ENCODE data around the gene CDH4. TPM values are rescaled to one million over a fixed set of nuclear protein-coding genes. Genes with fewer than 3 reads are reported as not detected.

The CDH4 gene
- polyA plus RNA-seq, 1 donor from 2014 or later, result not detected

DNA sequence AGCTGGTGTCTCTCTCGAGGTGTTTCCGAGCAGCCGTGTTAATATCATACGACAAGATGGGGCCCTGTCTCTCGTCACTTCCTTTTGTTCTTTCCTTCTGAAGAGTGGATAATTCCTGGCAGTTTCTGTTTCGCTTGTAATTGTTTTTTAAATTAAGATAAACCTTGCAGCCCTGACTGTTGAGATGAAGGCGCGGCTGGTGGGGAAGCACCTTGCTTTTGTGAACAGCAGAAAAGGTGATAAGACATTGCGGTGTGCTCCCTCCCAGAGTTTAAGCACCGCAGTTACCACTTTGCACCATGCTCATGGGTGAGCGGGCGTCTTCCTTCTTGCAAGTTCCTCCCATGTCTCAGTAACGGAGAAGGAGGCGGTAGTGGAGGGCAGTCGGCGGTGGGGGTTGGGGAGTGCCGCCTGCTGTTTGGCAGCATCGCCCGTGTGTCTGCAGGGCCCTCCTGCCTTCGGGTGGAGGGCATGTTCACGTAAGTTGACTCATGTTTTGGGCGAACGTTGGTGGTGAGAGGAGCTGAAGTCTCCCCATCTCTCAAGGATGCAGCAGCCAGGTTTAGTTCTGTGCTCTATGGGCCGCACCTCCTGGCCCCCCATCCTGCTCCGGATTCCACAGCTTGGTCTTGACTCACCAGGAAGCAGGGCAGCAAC, 467.8 kb downstream of the CDH4 start:
- H3K9me3 Mint-ChIP-seq, result no peaks in the 10 kb centered on the region
- no peaks in the 10 kb centered on the region for H3K4me1 Mint-ChIP-seq
- H3K4me3 Mint-ChIP-seq, result peak overlapping the region in 2 of 4 donors; percentile 30 to 68
- peak overlapping the region in 1 of 3 donors; percentile 39 for H3K27ac Mint-ChIP-seq
- H3K36me3 Mint-ChIP-seq, result no peaks in the 10 kb centered on the region
- peaks cover 5% of the 10 kb centered on the region for H3K27me3 Mint-ChIP-seq

DNA sequence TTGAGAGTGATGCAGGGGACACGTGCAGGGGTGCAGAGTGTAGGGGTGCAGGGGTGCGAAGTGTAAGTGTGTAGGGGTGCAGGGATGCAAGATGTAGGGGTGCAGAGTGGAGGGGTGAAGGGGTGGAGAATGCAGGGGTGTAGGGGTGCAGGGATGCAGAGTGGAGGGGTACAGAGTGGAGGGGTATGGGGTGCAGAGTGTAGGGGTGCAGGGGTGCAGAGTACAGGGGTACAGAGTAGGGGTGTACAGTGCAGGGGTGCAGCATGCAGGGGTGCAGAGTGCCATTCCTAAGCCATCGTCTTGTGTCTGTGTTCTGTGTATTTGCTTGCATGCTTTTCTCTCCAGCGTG, 468.3 kb downstream of the CDH4 start:
- Mint-ChIP-seq H3K9me3 (no peaks in the 10 kb centered on the region), H3K4me1 (no peaks in the 10 kb centered on the region), H3K4me3 (no peak overlapping the region), H3K27me3 (peaks cover 5% of the 10 kb centered on the region), H3K36me3 (no peaks in the 10 kb centered on the region), H3K27ac (no peak overlapping the region)

DNA sequence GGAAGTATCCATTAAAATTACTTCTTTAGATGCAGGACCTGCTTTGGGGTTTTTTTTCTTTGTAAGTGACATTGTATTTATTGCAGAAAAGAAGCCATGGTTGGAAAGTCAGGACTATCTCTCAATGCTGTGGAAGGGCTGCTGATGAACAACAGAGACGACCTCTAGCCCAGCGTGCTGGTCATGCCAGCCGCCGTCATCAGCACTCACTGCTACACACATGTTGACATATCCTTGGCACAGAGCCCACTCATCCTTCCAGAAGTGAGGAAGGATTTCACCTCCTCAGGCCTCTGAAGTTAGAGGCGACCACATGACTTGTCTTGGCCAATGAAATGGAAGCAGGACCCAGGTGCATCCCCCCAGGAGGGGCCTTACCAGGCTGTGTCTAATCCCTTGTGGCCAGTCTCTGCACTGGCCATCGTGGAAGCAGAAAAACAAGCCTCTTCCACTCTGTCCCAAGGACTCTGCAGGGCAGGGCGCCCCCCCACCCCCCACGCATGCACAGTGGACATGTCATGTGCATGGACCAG, 470.2 kb downstream of the CDH4 start:
- Mint-ChIP-seq H3K9me3 (no peaks in the 10 kb centered on the region), H3K4me3 (no peak overlapping the region), H3K36me3 (no peaks in the 10 kb centered on the region), H3K27ac (no peak overlapping the region), H3K27me3 (peaks cover 5% of the 10 kb centered on the region), H3K4me1 (no peaks in the 10 kb centered on the region)

- Mint-ChIP-seq H3K9me3 (no peaks in the 10 kb centered on the region), H3K4me3 (no peak overlapping the region), H3K27me3 (peaks cover 5% of the 10 kb centered on the region), H3K27ac (no peak overlapping the region), H3K36me3 (no peaks in the 10 kb centered on the region), H3K4me1 (no peaks in the 10 kb centered on the region)
Measured at GRCh38 chr20:61723529-61724257, 471.6 kb downstream of the CDH4 start.

DNA sequence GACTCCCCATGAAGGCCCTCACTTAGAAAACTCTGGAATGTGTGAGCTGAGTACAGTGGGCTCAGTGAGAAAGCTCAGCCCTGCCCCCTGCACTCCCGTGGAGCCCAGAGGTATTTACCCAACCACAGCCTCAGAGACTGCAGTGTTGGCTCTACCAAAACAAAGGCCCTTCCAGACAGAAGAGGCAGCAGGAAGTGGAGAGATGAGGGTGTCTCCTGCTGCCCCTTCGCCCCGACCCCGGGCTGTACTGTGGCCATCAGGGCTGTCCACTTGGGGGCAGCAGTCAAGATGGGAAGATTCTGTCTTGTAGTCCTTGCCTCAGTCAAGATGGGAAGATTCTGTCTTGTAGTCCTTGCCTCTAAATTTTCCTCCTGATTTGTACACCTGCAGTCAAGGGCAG, 472.3 kb downstream of the CDH4 start:
- Mint-ChIP-seq H3K36me3 (no peaks in the 10 kb centered on the region), H3K27me3 (peaks cover 5% of the 10 kb centered on the region), H3K9me3 (no peaks in the 10 kb centered on the region)

GRCh38 chr20:61725145-61725544, 473.1 kb downstream of the CDH4 start:
- Mint-ChIP-seq H3K27ac (peak overlapping the region in 1 of 3 donors; percentile 39), H3K9me3 (no peaks in the 10 kb centered on the region), H3K27me3 (no peaks in the 10 kb centered on the region), H3K36me3 (no peaks in the 10 kb centered on the region), H3K4me3 (no peak overlapping the region), H3K4me1 (no peaks in the 10 kb centered on the region)

More for the DNA sequence above, 472.3 kb downstream of the CDH4 start:
- Mint-ChIP-seq H3K4me3 (no peak overlapping the region), H3K4me1 (no peaks in the 10 kb centered on the region), H3K27ac (no peak overlapping the region)

GRCh38 chr20:61725966-61726365, 473.9 kb downstream of the CDH4 start:
- H3K27ac Mint-ChIP-seq, result no peak overlapping the region
- no peak overlapping the region for H3K4me3 Mint-ChIP-seq
- H3K9me3 Mint-ChIP-seq, result no peaks in the 10 kb centered on the region
- H3K27me3 Mint-ChIP-seq, result no peaks in the 10 kb centered on the region
- H3K36me3 Mint-ChIP-seq, result no peaks in the 10 kb centered on the region
- no peaks in the 10 kb centered on the region for H3K4me1 Mint-ChIP-seq

DNA sequence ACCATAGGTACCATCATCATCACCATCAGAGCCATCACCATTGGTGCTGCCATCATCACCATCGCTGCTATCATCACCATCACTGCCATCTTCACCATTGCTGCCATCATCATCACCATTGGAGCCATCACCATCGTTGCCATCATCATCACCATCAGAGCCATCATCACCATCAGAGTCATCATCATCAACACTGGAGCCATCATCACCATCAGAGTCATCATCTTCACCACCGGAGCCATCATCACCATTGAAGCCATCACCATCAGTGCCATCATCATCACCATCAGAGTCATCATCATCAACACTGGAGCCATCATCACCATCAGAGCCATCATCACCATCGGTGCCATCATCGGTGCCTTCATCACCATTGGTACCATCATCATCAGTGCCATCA, 474.9 kb downstream of the CDH4 start:
- H3K36me3 Mint-ChIP-seq, result peaks cover 1% of the 10 kb centered on the region
- no peaks in the 10 kb centered on the region for H3K27me3 Mint-ChIP-seq
- no peak overlapping the region for H3K27ac Mint-ChIP-seq
- H3K4me3 Mint-ChIP-seq, result no peak overlapping the region
- no peaks in the 10 kb centered on the region for H3K9me3 Mint-ChIP-seq
- H3K4me1 Mint-ChIP-seq, result peaks cover 0 to 2% (median 0%) of the 10 kb centered on the region in 3 donors

DNA sequence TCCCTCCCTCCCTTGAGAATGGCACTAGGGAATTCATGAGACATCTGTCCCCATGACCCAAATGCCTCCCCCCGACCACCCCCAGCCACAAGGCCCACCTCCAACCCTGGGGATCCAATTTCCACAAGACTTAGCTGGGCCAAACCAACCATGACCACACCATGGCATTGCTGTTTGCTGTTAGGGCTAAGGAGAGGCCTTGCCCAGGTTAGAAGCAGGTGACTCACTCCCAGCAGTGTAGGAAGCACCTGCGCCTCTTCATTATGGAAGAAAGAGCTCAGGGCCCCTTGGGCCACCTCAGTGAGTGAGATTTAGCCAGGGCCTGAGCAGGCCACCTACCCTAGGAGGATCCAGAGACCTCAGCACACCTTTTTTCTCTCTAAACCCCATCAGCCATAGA, 475.7 kb downstream of the CDH4 start:
- no peak overlapping the region for H3K27ac Mint-ChIP-seq
- no peaks in the 10 kb centered on the region for H3K9me3 Mint-ChIP-seq
- H3K4me3 Mint-ChIP-seq, result no peak overlapping the region
- H3K27me3 Mint-ChIP-seq, result peaks cover 2% of the 10 kb centered on the region
- peaks cover 0 to 2% (median 0%) of the 10 kb centered on the region in 3 donors for H3K4me1 Mint-ChIP-seq
- peaks cover 3% of the 10 kb centered on the region for H3K36me3 Mint-ChIP-seq

- Mint-ChIP-seq H3K36me3 (peaks cover 3% of the 10 kb centered on the region), H3K27ac (no peak overlapping the region), H3K27me3 (peaks cover 2% of the 10 kb centered on the region), H3K4me1 (peaks cover 0 to 2% (median 0%) of the 10 kb centered on the region in 3 donors), H3K4me3 (no peak overlapping the region), H3K9me3 (no peaks in the 10 kb centered on the region)
Measured at GRCh38 chr20:61728326-61728725, 476.3 kb downstream of the CDH4 start.

DNA sequence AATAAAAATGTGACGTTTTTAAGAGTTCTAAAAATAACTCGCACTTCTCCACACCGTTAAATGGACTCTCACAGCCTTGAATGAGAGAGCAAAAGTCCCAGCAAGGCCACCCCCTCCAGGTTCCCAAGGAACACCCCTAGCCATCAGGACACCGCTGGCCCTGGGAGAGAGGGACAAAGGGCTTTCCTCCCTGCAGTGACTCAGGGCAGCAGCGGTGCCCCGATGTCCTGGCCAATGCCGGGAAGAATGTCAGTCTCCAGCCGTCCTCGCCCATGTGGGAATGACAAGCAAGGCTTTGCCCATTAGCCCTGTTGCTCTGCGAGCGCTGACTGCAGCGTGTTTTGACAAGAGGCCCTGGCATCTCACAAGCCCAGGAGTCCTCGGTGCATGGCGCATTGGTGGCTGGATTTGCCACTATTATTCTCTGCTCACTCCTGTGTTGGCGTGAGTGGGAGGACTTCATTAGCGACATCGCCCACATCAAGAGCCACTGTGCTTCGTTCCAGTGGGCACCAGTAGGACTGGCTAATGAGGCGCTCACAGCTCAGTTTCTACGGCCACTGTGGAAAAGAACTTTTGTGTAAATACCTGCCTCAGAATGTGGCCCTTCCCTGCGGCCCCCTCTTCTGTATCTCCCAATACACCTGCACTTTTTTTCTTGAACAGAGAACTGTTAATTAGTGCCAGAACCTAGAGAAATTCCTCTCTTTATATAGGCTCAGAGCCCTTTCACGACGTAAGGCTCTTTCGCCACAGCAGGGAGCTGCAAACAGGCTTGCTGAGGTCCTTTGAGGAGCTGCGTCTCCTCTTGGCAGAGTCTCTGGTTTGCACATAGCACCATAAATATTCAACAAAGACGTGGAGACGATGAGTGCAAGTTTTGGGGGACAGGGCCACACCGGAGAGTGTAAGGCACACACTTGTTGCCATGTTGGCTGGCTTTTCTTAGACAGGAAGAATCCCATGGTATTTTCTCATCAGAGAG, 477.0 kb downstream of the CDH4 start:
- H3K27ac Mint-ChIP-seq, result no peak overlapping the region

DNA sequence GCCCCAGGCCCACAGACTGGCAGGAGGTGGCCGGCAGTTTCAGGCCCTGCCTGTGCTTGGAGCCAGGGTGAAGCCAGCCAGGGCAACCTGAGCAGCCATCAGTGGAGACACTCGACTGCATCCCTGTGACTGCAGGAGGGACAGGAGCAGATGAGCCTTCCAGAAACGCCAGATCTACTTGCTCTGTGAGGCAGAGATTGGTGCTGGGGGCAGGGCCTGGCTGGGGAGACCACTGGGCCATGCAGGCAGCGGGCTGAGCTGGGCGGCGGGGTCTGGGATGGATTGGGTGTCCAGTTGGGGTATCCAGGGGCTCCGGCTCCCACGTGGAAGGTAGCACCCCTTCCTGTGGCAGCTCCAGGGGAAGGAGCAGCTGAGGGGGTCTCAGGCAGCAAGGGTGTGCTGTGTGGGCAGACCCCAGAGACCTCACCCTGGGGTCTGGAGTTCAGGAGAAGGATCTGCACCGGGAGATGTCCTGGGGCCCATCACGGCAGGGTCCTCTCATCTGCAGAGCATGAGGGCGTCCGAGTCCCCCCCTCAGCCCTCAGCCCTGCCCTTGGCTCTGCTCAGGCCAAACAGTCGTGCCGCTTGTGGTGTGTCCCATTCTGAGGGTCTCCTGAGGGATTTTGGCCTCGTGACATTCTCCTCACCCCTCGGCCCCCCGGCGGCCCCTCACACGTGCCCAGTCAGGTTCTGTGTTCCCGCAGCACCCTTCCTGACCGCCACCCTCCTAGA, 478.7 kb downstream of the CDH4 start:
- H3K4me1 Mint-ChIP-seq, result peaks cover 0 to 2% (median 0%) of the 10 kb centered on the region in 3 donors
- peaks cover 5% of the 10 kb centered on the region for H3K36me3 Mint-ChIP-seq
- peaks cover 5% of the 10 kb centered on the region for H3K27me3 Mint-ChIP-seq
- no peak overlapping the region for H3K4me3 Mint-ChIP-seq
- no peak overlapping the region for H3K27ac Mint-ChIP-seq
- H3K9me3 Mint-ChIP-seq, result no peaks in the 10 kb centered on the region

More for the DNA sequence above, 477.0 kb downstream of the CDH4 start:
- no peak overlapping the region for H3K4me3 Mint-ChIP-seq
- H3K4me1 Mint-ChIP-seq, result peaks cover 0 to 2% (median 0%) of the 10 kb centered on the region in 3 donors
- H3K36me3 Mint-ChIP-seq, result peaks cover 3% of the 10 kb centered on the region
- no peaks in the 10 kb centered on the region for H3K9me3 Mint-ChIP-seq
- peaks cover 2% of the 10 kb centered on the region for H3K27me3 Mint-ChIP-seq

DNA sequence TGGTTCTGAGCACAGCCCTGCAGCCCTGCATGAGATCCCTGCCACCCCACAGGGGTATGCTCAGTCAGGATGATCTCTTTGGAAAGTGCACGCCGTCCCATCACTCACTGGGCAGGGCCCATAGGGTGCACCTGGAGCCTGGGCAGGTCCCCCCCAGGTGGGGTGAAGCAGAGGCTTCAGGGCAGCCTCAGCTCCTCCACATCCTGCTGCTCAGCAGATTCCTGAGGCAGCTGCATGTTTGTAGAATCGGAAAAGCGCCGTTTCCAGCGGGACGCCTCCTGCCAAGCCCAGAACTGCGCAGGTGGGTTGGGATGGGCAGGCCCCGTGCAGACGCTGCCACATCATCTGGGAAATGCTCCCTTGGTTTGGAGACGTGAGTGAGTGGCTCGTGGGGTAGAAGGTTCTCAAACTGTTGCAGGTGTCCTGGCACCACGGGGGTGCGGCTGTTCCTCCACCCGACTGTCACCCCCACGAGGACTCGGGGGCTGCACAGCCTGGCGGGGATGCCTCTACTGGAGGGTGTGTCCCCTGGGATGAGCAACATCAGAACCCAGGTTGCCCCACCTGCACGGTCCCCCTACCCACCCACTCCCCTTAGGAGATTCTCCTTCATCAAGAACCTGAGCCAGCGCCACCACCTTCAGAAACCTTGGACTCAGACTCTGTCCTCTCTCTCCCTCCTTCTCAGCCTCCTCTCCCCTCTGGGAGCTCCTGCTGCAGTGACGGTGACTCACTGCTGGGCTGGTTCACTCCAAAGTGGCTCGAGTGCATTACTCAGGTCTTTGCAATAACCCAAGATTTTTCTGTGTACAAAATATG, 479.5 kb downstream of the CDH4 start:
- Mint-ChIP-seq H3K4me3 (no peak overlapping the region), H3K4me1 (peaks cover 0 to 2% (median 0%) of the 10 kb centered on the region in 3 donors), H3K36me3 (peaks cover 5% of the 10 kb centered on the region), H3K9me3 (no peaks in the 10 kb centered on the region), H3K27me3 (peaks cover 5% of the 10 kb centered on the region), H3K27ac (no peak overlapping the region)
